Mesendoderm (in vitro differentiated cells): ENCODE data around the gene KRTAP1-4.

ENCODE experiments used
- DNase-seq: peaks from one replicate; pipeline ENCODE4 v3.0.0; 2013
- H2AK5ac ChIP-seq: 2 replicates; pipeline ENCODE4 v1.6.1; 2013; ENCODE audit warnings: low read length, inconsistent platforms
- H2BK120ac ChIP-seq: 2 replicates; pipeline ENCODE4 v1.6.1; 2013; ENCODE audit warnings: low read depth, mild to moderate bottlenecking, low read length, moderate library complexity, mixed read lengths
- H2BK15ac ChIP-seq: replicated peaks from 2 replicates; pipeline ENCODE4 v1.6.1; 2013; ENCODE audit warnings: low read depth, mild to moderate bottlenecking, moderate library complexity
- H2BK5ac ChIP-seq: 2 replicates; pipeline ENCODE4 v1.6.1; 2013; ENCODE audit warnings: low read length, inconsistent platforms
- H3K18ac ChIP-seq: 2 replicates; pipeline ENCODE4 v1.6.1; 2013; ENCODE audit warnings: mild to moderate bottlenecking, low read length, mixed read lengths
- H3K23ac ChIP-seq: one replicate; pipeline ENCODE4 v1.6.1; 2013; ENCODE audit warnings: low read length
- H3K27ac ChIP-seq: 2 replicates; pipeline ENCODE4 v1.5.1; 2013; ENCODE audit warnings: low read depth, mild to moderate bottlenecking, inconsistent platforms, low read length, moderate library complexity
- H3K27me3 ChIP-seq: 2 replicates; pipeline ENCODE4 v1.6.1; 2013; ENCODE audit warnings: low read length, control low read depth, mild to moderate bottlenecking, inconsistent platforms; ENCODE audit not compliant: insufficient read depth, poor library complexity
- H3K36me3 ChIP-seq: 2 replicates; pipeline ENCODE4 v1.6.1; 2013; ENCODE audit warnings: low read length, inconsistent platforms; ENCODE audit not compliant: control insufficient read depth, insufficient read depth
- H3K4ac ChIP-seq: one replicate; pipeline ENCODE4 v1.6.1; 2013; ENCODE audit warnings: low read depth, mild to moderate bottlenecking, low read length, moderate library complexity
- H3K4me1 ChIP-seq: 2 replicates; pipeline ENCODE4 v1.6.1; 2013; ENCODE audit warnings: low read depth, low read length, inconsistent platforms; ENCODE audit not compliant: control insufficient read depth
- H3K4me2 ChIP-seq: 2 replicates; pipeline ENCODE4 v1.6.1; 2013; ENCODE audit warnings: low read length
- H3K4me3 ChIP-seq: 2 replicates; pipeline ENCODE4 v1.5.1; 2013; ENCODE audit warnings: mild to moderate bottlenecking, low read length
- H3K56ac ChIP-seq: one replicate; pipeline ENCODE4 v1.6.1; 2013; ENCODE audit warnings: low read length
- H3K79me1 ChIP-seq: 2 replicates; pipeline ENCODE4 v1.6.1; 2013; ENCODE audit warnings: low read length, inconsistent platforms
- H3K79me2 ChIP-seq: 2 replicates; pipeline ENCODE4 v1.6.1; 2013; ENCODE audit warnings: mild to moderate bottlenecking, low read length; ENCODE audit not compliant: control insufficient read depth, insufficient read depth
- H3K9ac ChIP-seq: 2 replicates; pipeline ENCODE4 v1.6.1; 2013; ENCODE audit warnings: low read length, inconsistent platforms
- H4K5ac ChIP-seq: one replicate; pipeline ENCODE4 v1.6.1; 2013; ENCODE audit warnings: low read length
- H4K8ac ChIP-seq: one replicate; pipeline ENCODE4 v1.6.1; 2013; ENCODE audit warnings: low read depth, mild to moderate bottlenecking, control low read depth, low read length, moderate library complexity
- WGBS: extraction: QIAGEN DNeasy Blood & Tissue Kit; methylation state at CpG from one replicate; pipeline ENCODE4 v1.1.7; 2013; ENCODE audit warnings: low lambda C conversion rate, missing lambda C conversion rate; ENCODE audit not compliant: insufficient coverage; ENCODE audit errors: extremely low coverage; 5-methylcytosine and 5-hydroxymethylcytosine counted together

Gene KRTAP1-4

GRCh38 chr17:40986920-40987319 is 43.1 kb downstream of the KRTAP1-4 start:
- H3K79me2 ChIP-seq: no peaks in the 10 kb centered on the region
- no peak overlapping the region for H3K23ac ChIP-seq
- no peak overlapping the region for H3K9ac ChIP-seq
- H3K4ac ChIP-seq: no peak overlapping the region
- no peak overlapping the region for H3K27ac ChIP-seq
- H3K79me1 ChIP-seq: no peaks in the 10 kb centered on the region
- H3K4me1 ChIP-seq: no peaks in the 10 kb centered on the region
- no peak overlapping the region for H3K18ac ChIP-seq
- no peak overlapping the region for H4K8ac ChIP-seq
- H4K5ac ChIP-seq: no peak overlapping the region
- no peak overlapping the region for H2BK5ac ChIP-seq
- no peak for DNase-seq
- H3K56ac ChIP-seq: no peak overlapping the region
- H3K36me3 ChIP-seq: no peaks in the 10 kb centered on the region
- no peaks in the 10 kb centered on the region for H3K27me3 ChIP-seq
- H3K4me3 ChIP-seq: no peak overlapping the region
- no CpG with 5 or more reads among the region's 8 CpGs for WGBS
- no peak overlapping the region for H2BK120ac ChIP-seq
- no peak overlapping the region for H2BK15ac ChIP-seq
- H2AK5ac ChIP-seq: no peak overlapping the region
- no peak overlapping the region for H3K4me2 ChIP-seq

GRCh38 chr17:40984226-40984625 is 45.8 kb downstream of the KRTAP1-4 start, which contains the start of gene KRT40:
TSS of gene KRT40 (minus strand) at chr17:40984326. CDS start at chr17:40984273, 53 bp downstream.
- no peak within 1 kb of the TSS for H4K8ac ChIP-seq
- H3K23ac ChIP-seq: no peak within 1 kb of the TSS
- no CpG with 5 or more reads among the region's 3 CpGs for WGBS
- no peak for DNase-seq
- H2BK120ac ChIP-seq: no peak within 1 kb of the TSS
- no peaks in the 10 kb centered on the region for H3K79me1 ChIP-seq
- H3K56ac ChIP-seq: no peak within 1 kb of the TSS
- H4K5ac ChIP-seq: no peak within 1 kb of the TSS
- no peaks in the 10 kb centered on the region for H3K36me3 ChIP-seq
- no peak within 1 kb of the TSS for H3K27ac ChIP-seq
- no peak within 1 kb of the TSS for H2BK5ac ChIP-seq
- H3K18ac ChIP-seq: no peak within 1 kb of the TSS
- no peak within 1 kb of the TSS for H3K4me2 ChIP-seq
- no peak within 1 kb of the TSS for H3K4me3 ChIP-seq
- no peak within 1 kb of the TSS for H3K9ac ChIP-seq
- H3K79me2 ChIP-seq: no peaks in the 10 kb centered on the region
- H3K27me3 ChIP-seq: no peaks in the 10 kb centered on the region
- no peak within 1 kb of the TSS for H3K4ac ChIP-seq
- H2BK15ac ChIP-seq: no peak within 1 kb of the TSS
- H2AK5ac ChIP-seq: no peak within 1 kb of the TSS
- H3K4me1 ChIP-seq: no peaks in the 10 kb centered on the region

- H3K4me3 ChIP-seq: no peak overlapping the region
- H3K27ac ChIP-seq: no peak overlapping the region
These were observed 48.9 kb downstream of the KRTAP1-4 start for GRCh38 chr17:40981115-40981514.

GRCh38 chr17:40980596-40980995 is 49.4 kb downstream of the KRTAP1-4 start:
- Histone ChIP-seq H3K4me1 (no peaks in the 10 kb centered on the region), H2BK15ac (no peak overlapping the region), H3K4me3 (no peak overlapping the region), H2AK5ac (no peak overlapping the region), H4K5ac (no peak overlapping the region), H2BK5ac (no peak overlapping the region), H3K79me1 (no peaks in the 10 kb centered on the region), H3K27ac (no peak overlapping the region), H3K79me2 (no peaks in the 10 kb centered on the region), H3K27me3 (no peaks in the 10 kb centered on the region), H3K23ac (no peak overlapping the region), H3K56ac (no peak overlapping the region), H2BK120ac (no peak overlapping the region), H4K8ac (no peak overlapping the region), H3K4me2 (no peak overlapping the region), H3K9ac (no peak overlapping the region), H3K4ac (no peak overlapping the region), H3K36me3 (no peaks in the 10 kb centered on the region), H3K18ac (no peak overlapping the region)
- peak; percentile 1 for DNase-seq
- no CpG with 5 or more reads among the region's 8 CpGs for WGBS

More at GRCh38 chr17:40981115-40981514, 48.9 kb downstream of the KRTAP1-4 start:
- Histone ChIP-seq H3K36me3 (no peaks in the 10 kb centered on the region), H3K79me1 (no peaks in the 10 kb centered on the region), H3K4me1 (no peaks in the 10 kb centered on the region), H3K23ac (no peak overlapping the region), H2BK15ac (no peak overlapping the region), H2AK5ac (no peak overlapping the region), H3K18ac (no peak overlapping the region), H3K56ac (no peak overlapping the region), H4K8ac (no peak overlapping the region), H3K4ac (no peak overlapping the region), H3K4me2 (no peak overlapping the region), H3K27me3 (no peaks in the 10 kb centered on the region), H3K79me2 (no peaks in the 10 kb centered on the region), H3K9ac (no peak overlapping the region), H4K5ac (no peak overlapping the region), H2BK120ac (no peak overlapping the region), H2BK5ac (no peak overlapping the region)
- no CpG with 5 or more reads among the region's 5 CpGs for WGBS
- no peak for DNase-seq

DNA sequence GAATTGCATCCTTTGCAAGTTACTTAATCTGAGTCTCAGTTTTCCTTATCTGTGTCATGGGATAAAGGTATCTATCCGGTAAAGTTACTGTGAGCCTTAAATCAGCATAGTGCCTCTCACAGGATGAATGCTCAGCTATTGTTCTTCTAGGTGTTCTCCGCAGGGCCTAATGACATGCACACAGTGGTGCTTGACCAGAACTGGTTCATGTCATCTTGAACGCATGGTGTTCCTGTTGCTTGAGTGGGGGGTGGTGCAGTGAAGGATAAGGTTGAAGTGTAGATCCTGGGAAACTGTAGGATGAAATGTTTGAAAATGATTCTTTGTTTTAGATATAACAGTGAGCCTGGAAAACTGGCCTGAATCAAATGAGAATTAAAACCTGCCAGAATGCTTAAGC is 49.9 kb downstream of the KRTAP1-4 start:
- Histone ChIP-seq H3K79me2 (no peaks in the 10 kb centered on the region), H2AK5ac (no peak overlapping the region), H4K8ac (no peak overlapping the region), H3K23ac (no peak overlapping the region), H3K36me3 (no peaks in the 10 kb centered on the region), H4K5ac (no peak overlapping the region), H3K4me3 (no peak overlapping the region), H3K4me1 (no peaks in the 10 kb centered on the region), H3K4me2 (no peak overlapping the region), H3K4ac (no peak overlapping the region), H2BK15ac (no peak overlapping the region), H2BK5ac (no peak overlapping the region), H3K27me3 (no peaks in the 10 kb centered on the region), H3K9ac (no peak overlapping the region), H3K18ac (no peak overlapping the region), H2BK120ac (no peak overlapping the region), H3K56ac (no peak overlapping the region), H3K27ac (no peak overlapping the region), H3K79me1 (no peaks in the 10 kb centered on the region)
- peak; percentile 65 for DNase-seq
- no CpG with 5 or more reads among the region's 3 CpGs for WGBS
